GM19438 (cell line): ENCODE data around the gene RAD54L2.
"Not testable (repeated sequence)": the region's sequence is repeated elsewhere in the genome, so short reads cannot be mapped to it uniquely, and the experiment has no call there.

Source experiments
- ATAC-seq: cut with Tn5 transposase; IDR thresholded peaks from one replicate; pipeline ENCODE4 v1.9.1; 2021; ENCODE audit warnings: low read depth; ENCODE audit not compliant: unreplicated experiment

RAD54L2 gene

GRCh38 chr3:51538459-51539290 is at the start of gene RAD54L2:
Gene RAD54L2, plus strand, starts transcription at chr3:51538719. Its CDS starts 51,702 bp downstream, at chr3:51590421.
- peak; percentile 83 for ATAC-seq

- peak; percentile 57 for ATAC-seq
Observed at GRCh38 chr3:51498876-51499738, 39.4 kb upstream of the RAD54L2 start.

- no peak for ATAC-seq
Observed at GRCh38 chr3:51500632-51501131, 37.8 kb upstream of the RAD54L2 start.

- ATAC-seq = no peak
Observed at GRCh38 chr3:51501833-51502561, 36.5 kb upstream of the RAD54L2 start.

- ATAC-seq = no peak
Observed at GRCh38 chr3:51502562-51502910, 36.0 kb upstream of the RAD54L2 start.

- no peak for ATAC-seq
Observed at GRCh38 chr3:51503007-51503406, 35.5 kb upstream of the RAD54L2 start.

GRCh38 chr3:51508255-51508654 is 30.3 kb upstream of the RAD54L2 start:
- no peak for ATAC-seq

- ATAC-seq = no peak
Observed at GRCh38 chr3:51510996-51511395, 27.5 kb upstream of the RAD54L2 start.

- no peak for ATAC-seq
Observed at GRCh38 chr3:51514210-51514609, 24.3 kb upstream of the RAD54L2 start.

GRCh38 chr3:51519848-51520247 is 18.7 kb upstream of the RAD54L2 start:
- no peak for ATAC-seq

- not testable (repeated sequence) for ATAC-seq
Observed at GRCh38 chr3:51520906-51521730, 17.4 kb upstream of the RAD54L2 start.

GRCh38 chr3:51522273-51522962 is 16.1 kb upstream of the RAD54L2 start:
- ATAC-seq = no peak

GRCh38 chr3:51524874-51525273 is 13.6 kb upstream of the RAD54L2 start:
- ATAC-seq = not testable (repeated sequence)

- ATAC-seq = no peak
Observed at GRCh38 chr3:51530485-51530884, 8.0 kb upstream of the RAD54L2 start.

- ATAC-seq = no peak
Observed at GRCh38 chr3:51535146-51536019, 3.1 kb upstream of the RAD54L2 start.

GRCh38 chr3:51537631-51538030 is 888 bp upstream of the RAD54L2 start:
- ATAC-seq = not testable (repeated sequence)

- ATAC-seq = no peak
Observed at GRCh38 chr3:51538115-51538458, 432 bp upstream of the RAD54L2 start.

- ATAC-seq = no peak
Observed at GRCh38 chr3:51539291-51539941, 897 bp downstream of the RAD54L2 start.
